Kidney epithelial cell (primary cell): Measurements from ENCODE around the gene MFN2. TPM values are rescaled to one million over a fixed set of nuclear protein-coding genes. Genes with fewer than 3 reads are reported as not detected.

Experiments
- DNase-seq: peaks from one replicate; pipeline ENCODE4 v3.0.0-alpha.2; 2010; ENCODE audit warnings: low read depth
- H3K27me3 ChIP-seq: 2 replicates; pipeline ENCODE4 v1.6.0; 2011; ENCODE audit warnings: low read length; ENCODE audit not compliant: control insufficient read depth, insufficient read depth
- H3K36me3 ChIP-seq: 2 replicates; pipeline ENCODE4 v1.5.1; 2011; ENCODE audit warnings: low read length; ENCODE audit not compliant: control insufficient read depth, insufficient read depth
- H3K4me3 ChIP-seq: 2 replicates; pipeline ENCODE4 v1.5.1; 2011; ENCODE audit warnings: low read depth, mild to moderate bottlenecking, control low read depth, low read length
- CTCF ChIP-seq: IDR thresholded peaks from 2 replicates; pipeline ENCODE4 v1.5.1; 2011; ENCODE audit warnings: mild to moderate bottlenecking, moderate library complexity, low read length, control low read depth, inconsistent platforms; ENCODE audit not compliant: insufficient read depth, poor library complexity, severe bottlenecking
- total RNA-seq: library from RNA; depleted of rRNA; stranded (reverse); fragments of >200 nt; gene quantifications from 2 replicates; pipeline ENCODE4 v1.2.3, GENCODE V29; 2015

MFN2 gene
- total RNA-seq, 1 donor from 2014 or later: 78.2 TPM

- no peak for TF ChIP-seq CTCF
- peaks cover 1% of the 10 kb centered on the region for H3K36me3 ChIP-seq
- H3K27me3 ChIP-seq: no peaks in the 10 kb centered on the region
- no peak overlapping the region for H3K4me3 ChIP-seq
- no peak for DNase-seq
Measured at GRCh38 chr1:11985851-11986250, 5.6 kb downstream of the MFN2 start.

GRCh38 chr1:11989669-11990068, 9.4 kb downstream of the MFN2 start:
- Histone ChIP-seq H3K36me3 (no peaks in the 10 kb centered on the region), H3K4me3 (no peak overlapping the region), H3K27me3 (no peaks in the 10 kb centered on the region)
- DNase-seq: no peak
- no peak for TF ChIP-seq CTCF

- no peaks in the 10 kb centered on the region for H3K27me3 ChIP-seq
- no peak overlapping the region for H3K4me3 ChIP-seq
- no peaks in the 10 kb centered on the region for H3K36me3 ChIP-seq
- DNase-seq: no peak
- no peak for TF ChIP-seq CTCF
Measured at GRCh38 chr1:11990303-11991032, 10.2 kb downstream of the MFN2 start.

- no peak for TF ChIP-seq CTCF
- no peak overlapping the region for H3K4me3 ChIP-seq
- H3K36me3 ChIP-seq: no peaks in the 10 kb centered on the region
- no peaks in the 10 kb centered on the region for H3K27me3 ChIP-seq
- no peak for DNase-seq
Measured at GRCh38 chr1:11991969-11992676, 11.9 kb downstream of the MFN2 start.

GRCh38 chr1:11997081-11997850, 17.0 kb downstream of the MFN2 start:
- no peak for DNase-seq
- Histone ChIP-seq H3K4me3 (no peak overlapping the region), H3K36me3 (peaks cover 4% of the 10 kb centered on the region), H3K27me3 (no peaks in the 10 kb centered on the region)
- no peak for TF ChIP-seq CTCF
